Right lung (tissue), 5 donors: ENCODE measurements around the gene SEC11C. TPM values are rescaled to one million over a fixed set of nuclear protein-coding genes. Genes with fewer than 3 reads are reported as not detected.
A peak's percentile ranks its signal among the peaks of the same experiment; 100 is the strongest.
"Not testable (repeated sequence)": the region's sequence is repeated elsewhere in the genome, so short reads cannot be mapped to it uniquely, and the experiment has no call there.

ENCODE experiments used
- DNase-seq, 2 donors: peaks; one replicate each; pipeline ENCODE4 v3.0.0-alpha.2; 2013
- polyA plus RNA-seq, 5 donors: library from polyadenylated mRNA; unstranded; fragments of 120-200 nt; gene quantifications; one replicate each; pipeline versions ENCODE4 v1.2.1 to v1.2.3, GENCODE V29; 2013; ENCODE audit warnings: inconsistent platforms in 1 of 5, low replicate concordance in 1 of 5; ENCODE audit not compliant: insufficient read length in 5 of 5, insufficient read depth in 1 of 5

SEC11C gene
- polyA plus RNA-seq, 5 donors = 77.8 to 111 (median 97.7) TPM

GRCh38 chr18:59142274-59142673 lies 2.6 kb downstream of the SEC11C start:
- DNase-seq = no peak

GRCh38 chr18:59142800-59143416 lies 3.2 kb downstream of the SEC11C start:
- DNase-seq = not testable (repeated sequence)

GRCh38 chr18:59143441-59143840 lies 3.8 kb downstream of the SEC11C start:
- no peak for DNase-seq

- DNase-seq = no peak
Measured at GRCh38 chr18:59144483-59144882, 4.8 kb downstream of the SEC11C start.

GRCh38 chr18:59145055-59145454 lies 5.4 kb downstream of the SEC11C start:
- DNase-seq = no peak

- no peak for DNase-seq
Measured at GRCh38 chr18:59148192-59148591, 8.5 kb downstream of the SEC11C start.

GRCh38 chr18:59149007-59149406 lies 9.3 kb downstream of the SEC11C start:
- no peak for DNase-seq

GRCh38 chr18:59149416-59149815 lies 9.7 kb downstream of the SEC11C start:
- DNase-seq = no peak

- no peak for DNase-seq
Measured at GRCh38 chr18:59150236-59150635, 10.6 kb downstream of the SEC11C start.

GRCh38 chr18:59155153-59155552 lies 15.5 kb downstream of the SEC11C start:
- no peak for DNase-seq

- DNase-seq = no peak
Measured at GRCh38 chr18:59156316-59156715, 16.6 kb downstream of the SEC11C start.

- no peak for DNase-seq
Measured at GRCh38 chr18:59159265-59159664, 19.6 kb downstream of the SEC11C start.

- DNase-seq = no peak
Measured at GRCh38 chr18:59159986-59160385, 20.3 kb downstream of the SEC11C start.

- no peak for DNase-seq
Measured at GRCh38 chr18:59172664-59173249, 33.1 kb downstream of the SEC11C start.

- DNase-seq = no peak
Measured at GRCh38 chr18:59177485-59177884, 37.8 kb downstream of the SEC11C start.

- DNase-seq = peak in 1 of 2 donors; percentile 4
Measured at GRCh38 chr18:59180150-59180845, 40.6 kb downstream of the SEC11C start.

GRCh38 chr18:59182673-59183072 lies 43.0 kb downstream of the SEC11C start:
- no peak for DNase-seq

- DNase-seq = no peak
Measured at GRCh38 chr18:59189008-59189407, 49.3 kb downstream of the SEC11C start.

- DNase-seq = no peak
Measured at GRCh38 chr18:59189746-59190145, 50.1 kb downstream of the SEC11C start.

GRCh38 chr18:59196161-59196725 lies 56.6 kb downstream of the SEC11C start:
- DNase-seq = no peak

GRCh38 chr18:59197636-59198035 lies 58.0 kb downstream of the SEC11C start:
- DNase-seq = no peak

- no peak for DNase-seq
Measured at GRCh38 chr18:59198215-59198614, 58.5 kb downstream of the SEC11C start.

- DNase-seq = no peak
Measured at GRCh38 chr18:59200787-59201186, 61.1 kb downstream of the SEC11C start.
